ENCODE data around the gene TMPRSS13.

DNA sequence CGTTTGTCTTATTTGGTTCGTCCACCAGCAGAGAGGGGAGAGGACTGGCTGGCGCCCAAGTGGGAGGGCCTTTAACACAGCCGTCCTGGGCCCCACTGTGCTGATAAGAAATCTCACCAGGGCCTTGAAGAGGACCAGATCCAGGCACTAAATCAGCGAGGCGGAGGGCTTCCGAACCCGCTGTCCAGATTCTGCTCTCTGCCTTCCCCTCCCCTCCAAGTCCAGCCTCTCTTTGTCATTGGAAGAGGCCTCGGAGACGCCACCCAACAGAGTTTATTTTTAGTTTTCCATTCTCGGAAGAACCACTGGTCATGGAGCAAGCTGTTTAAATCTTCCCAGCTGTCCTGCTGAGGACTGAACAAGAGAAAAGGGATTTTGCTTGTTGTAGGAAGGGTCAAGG is 43.4 kb downstream of the TMPRSS13 start:
- TF ChIP-seq POLR2A (IDR thresholded peaks at IDR 0.05) (peak in 1 of 2 donors; percentile 32), CTCF (IDR thresholded peaks at IDR 0.05) (no peak)
